ENCODE data around the gene HIVEP2. TPM values are rescaled to one million over a fixed set of nuclear protein-coding genes. Genes with fewer than 3 reads are reported as not detected.

The HIVEP2 gene
- total RNA-seq, 1 experiment from 2014 or later: 3.2 TPM

DNA sequence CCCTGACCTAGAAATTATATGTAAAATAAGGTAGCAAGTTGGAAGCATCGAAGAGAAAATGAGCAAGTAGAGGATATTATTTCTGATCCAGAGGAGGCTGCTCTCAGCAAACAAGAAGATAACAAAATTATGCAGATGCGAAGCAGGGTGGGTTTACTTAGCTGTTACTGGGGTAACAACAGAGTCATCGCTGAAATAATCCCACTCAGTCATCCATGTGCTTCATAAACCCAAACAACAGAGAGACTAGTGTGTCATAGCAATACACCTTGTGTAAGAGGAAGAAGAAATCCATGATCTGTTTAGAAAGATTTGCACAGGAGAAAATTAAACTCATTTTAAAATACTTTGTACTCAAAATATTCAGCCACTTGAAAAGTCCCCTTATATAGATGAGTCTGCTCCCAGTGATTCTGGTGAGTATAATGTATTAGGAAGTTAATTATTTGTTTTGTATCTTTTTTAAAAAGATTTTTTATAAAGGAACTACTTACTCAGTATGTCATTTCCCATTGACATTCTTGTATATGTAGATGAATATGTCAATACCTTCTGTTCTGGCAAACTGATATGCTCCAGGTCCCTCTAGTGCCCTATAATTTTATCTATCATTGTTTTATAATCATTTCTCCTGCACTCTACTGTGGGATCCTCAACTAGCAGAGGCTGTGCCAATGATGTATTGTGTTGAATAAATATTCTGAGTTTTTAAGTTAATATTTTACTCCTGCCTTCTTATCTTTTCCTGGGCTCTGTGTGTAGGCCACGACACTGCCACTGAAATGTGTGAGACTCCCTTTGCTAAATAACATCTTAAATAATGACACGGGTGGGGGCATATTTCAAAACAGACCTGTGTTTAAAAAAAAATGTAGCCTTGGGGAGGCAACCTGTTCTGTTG, 8.6 kb upstream of the HIVEP2 start:
- H3K9me3 ChIP-seq (ENCODE audit: low read depth, low read length, poor library complexity, severe bottlenecking): no peaks in the 10 kb centered on the region
- no TSS peak for BruUV-seq (replicated peaks)
- DNase-seq (ENCODE audit: low spot score): no peak
- H3K4me3 ChIP-seq (ENCODE audit: low read depth, low read length, poor library complexity, severe bottlenecking): no peak overlapping the region
- H3K4me1 ChIP-seq (ENCODE audit: insufficient read depth, low read length, poor library complexity, severe bottlenecking): no peaks in the 10 kb centered on the region
- intact Hi-C loops (cut with micrococcal nuclease; ENCODE audit: unreplicated experiment): no loop called here
- H3K36me3 ChIP-seq (ENCODE audit: insufficient read depth, low read length, poor library complexity, severe bottlenecking): no peaks in the 10 kb centered on the region
- TF ChIP-seq EZH2 (IDR thresholded peaks at IDR 0.05; ENCODE audit: borderline replicate concordance, low read depth, low read length, poor library complexity, severe bottlenecking): no peak
- TF ChIP-seq, protein P1, sequence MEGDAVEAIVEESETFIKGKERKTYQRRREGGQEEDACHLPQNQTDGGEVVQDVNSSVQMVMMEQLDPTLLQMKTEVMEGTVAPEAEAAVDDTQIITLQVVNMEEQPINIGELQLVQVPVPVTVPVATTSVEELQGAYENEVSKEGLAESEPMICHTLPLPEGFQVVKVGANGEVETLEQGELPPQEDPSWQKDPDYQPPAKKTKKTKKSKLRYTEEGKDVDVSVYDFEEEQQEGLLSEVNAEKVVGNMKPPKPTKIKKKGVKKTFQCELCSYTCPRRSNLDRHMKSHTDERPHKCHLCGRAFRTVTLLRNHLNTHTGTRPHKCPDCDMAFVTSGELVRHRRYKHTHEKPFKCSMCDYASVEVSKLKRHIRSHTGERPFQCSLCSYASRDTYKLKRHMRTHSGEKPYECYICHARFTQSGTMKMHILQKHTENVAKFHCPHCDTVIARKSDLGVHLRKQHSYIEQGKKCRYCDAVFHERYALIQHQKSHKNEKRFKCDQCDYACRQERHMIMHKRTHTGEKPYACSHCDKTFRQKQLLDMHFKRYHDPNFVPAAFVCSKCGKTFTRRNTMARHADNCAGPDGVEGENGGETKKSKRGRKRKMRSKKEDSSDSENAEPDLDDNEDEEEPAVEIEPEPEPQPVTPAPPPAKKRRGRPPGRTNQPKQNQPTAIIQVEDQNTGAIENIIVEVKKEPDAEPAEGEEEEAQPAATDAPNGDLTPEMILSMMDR (conservative IDR thresholded peaks at IDR 0.05; ENCODE audit: low read depth, low read length): no peak
- no peak overlapping the region for H3K27ac ChIP-seq (ENCODE audit: low read depth, low read length, poor library complexity, severe bottlenecking)
- H3K27me3 ChIP-seq (replicated peaks; ENCODE audit: insufficient read depth, low read depth, low read length, poor library complexity): no peaks in the 10 kb centered on the region
- ChIA-PET POLR2A (ENCODE audit: low non-redundant PET) (no interaction called here), CTCF (no interaction called here)

DNA sequence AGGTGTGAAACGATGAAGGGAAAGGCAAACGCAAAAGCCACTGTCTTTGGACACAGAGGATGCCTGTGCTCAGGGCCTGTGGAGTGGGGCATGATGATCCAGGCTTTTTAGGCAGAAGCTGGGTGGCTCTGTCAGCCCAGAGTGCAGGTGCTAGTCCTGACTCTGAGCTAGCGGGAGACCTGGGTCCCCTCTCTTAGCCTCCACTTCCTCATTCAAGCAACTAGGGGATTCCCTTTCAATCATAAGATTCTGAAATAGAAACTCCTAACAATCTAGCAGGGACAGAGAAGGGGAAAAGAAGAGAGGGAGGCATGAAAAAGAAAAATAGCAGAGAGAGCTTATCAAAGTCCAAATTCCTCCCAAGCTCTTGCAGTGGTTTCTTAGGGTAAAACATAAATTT, 7.6 kb upstream of the HIVEP2 start:
- no peaks in the 10 kb centered on the region for H3K36me3 ChIP-seq (ENCODE audit: insufficient read depth, low read length, poor library complexity, severe bottlenecking)
- DNase-seq (ENCODE audit: low spot score): no peak
- ChIA-PET POLR2A (ENCODE audit: low non-redundant PET) (no interaction called here), CTCF (no interaction called here)
- H3K27ac ChIP-seq (ENCODE audit: low read depth, low read length, poor library complexity, severe bottlenecking): no peak overlapping the region
- H3K27me3 ChIP-seq (replicated peaks; ENCODE audit: insufficient read depth, low read depth, low read length, poor library complexity): no peaks in the 10 kb centered on the region
- H3K9me3 ChIP-seq (ENCODE audit: low read depth, low read length, poor library complexity, severe bottlenecking): no peaks in the 10 kb centered on the region
- BruUV-seq (replicated peaks): no TSS peak
- no peaks in the 10 kb centered on the region for H3K4me1 ChIP-seq (ENCODE audit: insufficient read depth, low read length, poor library complexity, severe bottlenecking)
- TF ChIP-seq, protein P1 (conservative IDR thresholded peaks at IDR 0.05; ENCODE audit: low read depth, low read length): no peak
- TF ChIP-seq EZH2 (IDR thresholded peaks at IDR 0.05; ENCODE audit: borderline replicate concordance, low read depth, low read length, poor library complexity, severe bottlenecking): no peak
- H3K4me3 ChIP-seq (ENCODE audit: low read depth, low read length, poor library complexity, severe bottlenecking): no peak overlapping the region
- intact Hi-C loops (cut with micrococcal nuclease; ENCODE audit: unreplicated experiment): no loop called here

DNA sequence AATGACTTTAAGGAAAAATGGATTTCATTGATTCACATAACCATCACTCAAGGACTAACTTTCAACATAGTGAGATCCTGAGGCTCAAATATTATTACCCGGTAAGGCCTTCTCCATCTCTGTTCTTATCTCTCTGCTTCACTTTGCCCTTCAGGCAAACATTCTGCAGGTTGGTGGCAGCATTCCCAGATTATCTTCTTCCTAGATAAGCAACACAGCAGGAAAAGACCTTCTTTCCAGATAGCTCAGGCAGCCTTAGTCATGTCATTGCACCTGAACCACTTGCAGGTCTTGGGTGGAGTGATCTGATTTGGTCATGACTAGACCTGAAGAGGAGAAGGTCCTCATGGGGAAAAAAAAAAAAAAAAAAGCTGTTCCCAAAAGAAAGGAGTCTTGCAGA, 5.3 kb upstream of the HIVEP2 start:
- DNase-seq (ENCODE audit: low spot score): no peak
- CTCF ChIA-PET: no interaction called here
- H3K27ac ChIP-seq (ENCODE audit: low read depth, low read length, poor library complexity, severe bottlenecking): no peak overlapping the region
- no peaks in the 10 kb centered on the region for H3K4me1 ChIP-seq (ENCODE audit: insufficient read depth, low read length, poor library complexity, severe bottlenecking)
- H3K4me3 ChIP-seq (ENCODE audit: low read depth, low read length, poor library complexity, severe bottlenecking): no peak overlapping the region
- H3K36me3 ChIP-seq (ENCODE audit: insufficient read depth, low read length, poor library complexity, severe bottlenecking): no peaks in the 10 kb centered on the region
- TF ChIP-seq, protein P1 (conservative IDR thresholded peaks at IDR 0.05; ENCODE audit: low read depth, low read length): no peak
- TF ChIP-seq EZH2 (IDR thresholded peaks at IDR 0.05; ENCODE audit: borderline replicate concordance, low read depth, low read length, poor library complexity, severe bottlenecking): no peak
- intact Hi-C loops (cut with micrococcal nuclease; ENCODE audit: unreplicated experiment): no loop called here
- no TSS peak for BruUV-seq (replicated peaks)
- POLR2A ChIA-PET (ENCODE audit: low non-redundant PET): no interaction called here
- H3K27me3 ChIP-seq (replicated peaks; ENCODE audit: insufficient read depth, low read depth, low read length, poor library complexity): peaks cover 6% of the 10 kb centered on the region
- H3K9me3 ChIP-seq (ENCODE audit: low read depth, low read length, poor library complexity, severe bottlenecking): no peaks in the 10 kb centered on the region

Data from A673 (cell line).